Measurements from ENCODE around the gene SUSD1.

The SUSD1 gene

GRCh38 chr9:112042769-112043168, 132.3 kb downstream of the SUSD1 start:
- Histone ChIP-seq H3K36me3 (ENCODE audit: low read length) (no peaks in the 10 kb centered on the region), H3K4me3 (ENCODE audit: insufficient read depth, low read length, poor library complexity, severe bottlenecking) (no peak overlapping the region), H3K27ac (ENCODE audit: low read depth, low read length) (no peak overlapping the region), H4K20me1 (ENCODE audit: low read depth, low read length) (no peaks in the 10 kb centered on the region), H3K9me2 (replicated peaks; ENCODE audit: insufficient read depth, low read length) (no peaks in the 10 kb centered on the region), H2AFZ (ENCODE audit: low read depth, low read length, severe bottlenecking) (no peak overlapping the region), H3K27me3 (ENCODE audit: low read length) (no peaks in the 10 kb centered on the region), H3K79me2 (ENCODE audit: insufficient read depth, low read length) (no peaks in the 10 kb centered on the region), H3K9ac (ENCODE audit: low read length) (no peak overlapping the region), H3K4me2 (ENCODE audit: low read depth, low read length, poor library complexity, severe bottlenecking) (no peak overlapping the region), H3F3A (ENCODE audit: insufficient read depth) (peaks cover 8% of the 10 kb centered on the region), H3K9me3 (ENCODE audit: insufficient read depth, low read length) (no peaks in the 10 kb centered on the region)
- TF ChIP-seq CTCF (IDR thresholded peaks at IDR 0.05; ENCODE audit: insufficient read depth, low read length, poor library complexity, severe bottlenecking) (no peak), EZH2phosphoT487 (conservative IDR thresholded peaks at IDR 0.05; ENCODE audit: low read length) (no peak)

GRCh38 chr9:112042244-112042638, 132.9 kb downstream of the SUSD1 start:
- H3K9me2 ChIP-seq (replicated peaks; ENCODE audit: insufficient read depth, low read length), result no peaks in the 10 kb centered on the region
- H3K4me3 ChIP-seq (ENCODE audit: insufficient read depth, low read length, poor library complexity, severe bottlenecking), result no peak overlapping the region
- H2AFZ ChIP-seq (ENCODE audit: low read depth, low read length, severe bottlenecking), result no peak overlapping the region
- no peaks in the 10 kb centered on the region for H3K27me3 ChIP-seq (ENCODE audit: low read length)
- peaks cover 14% of the 10 kb centered on the region for H3F3A ChIP-seq (ENCODE audit: insufficient read depth)
- TF ChIP-seq CTCF (IDR thresholded peaks at IDR 0.05; ENCODE audit: insufficient read depth, low read length, poor library complexity, severe bottlenecking) (no peak), EZH2phosphoT487 (conservative IDR thresholded peaks at IDR 0.05; ENCODE audit: low read length) (no peak)
- no peak overlapping the region for H3K27ac ChIP-seq (ENCODE audit: low read depth, low read length)
- H3K4me2 ChIP-seq (ENCODE audit: low read depth, low read length, poor library complexity, severe bottlenecking), result no peak overlapping the region
- H3K9ac ChIP-seq (ENCODE audit: low read length), result no peak overlapping the region
- no peaks in the 10 kb centered on the region for H3K36me3 ChIP-seq (ENCODE audit: low read length)
- no peaks in the 10 kb centered on the region for H3K79me2 ChIP-seq (ENCODE audit: insufficient read depth, low read length)
- no peaks in the 10 kb centered on the region for H4K20me1 ChIP-seq (ENCODE audit: low read depth, low read length)
- H3K9me3 ChIP-seq (ENCODE audit: insufficient read depth, low read length), result no peaks in the 10 kb centered on the region

GRCh38 chr9:112041536-112042243, 133.4 kb downstream of the SUSD1 start:
- Histone ChIP-seq H3K9ac (ENCODE audit: low read length) (no peak overlapping the region), H3F3A (ENCODE audit: insufficient read depth) (peaks cover 19% of the 10 kb centered on the region), H3K79me2 (ENCODE audit: insufficient read depth, low read length) (no peaks in the 10 kb centered on the region), H3K4me2 (ENCODE audit: low read depth, low read length, poor library complexity, severe bottlenecking) (no peak overlapping the region), H4K20me1 (ENCODE audit: low read depth, low read length) (no peaks in the 10 kb centered on the region), H3K27ac (ENCODE audit: low read depth, low read length) (no peak overlapping the region), H2AFZ (ENCODE audit: low read depth, low read length, severe bottlenecking) (no peak overlapping the region), H3K9me2 (replicated peaks; ENCODE audit: insufficient read depth, low read length) (no peaks in the 10 kb centered on the region), H3K4me3 (ENCODE audit: insufficient read depth, low read length, poor library complexity, severe bottlenecking) (no peak overlapping the region), H3K27me3 (ENCODE audit: low read length) (no peaks in the 10 kb centered on the region), H3K9me3 (ENCODE audit: insufficient read depth, low read length) (no peaks in the 10 kb centered on the region), H3K36me3 (ENCODE audit: low read length) (no peaks in the 10 kb centered on the region)
- no peak for TF ChIP-seq CTCF (IDR thresholded peaks at IDR 0.05; ENCODE audit: insufficient read depth, low read length, poor library complexity, severe bottlenecking)

All from SU-DHL-6 (cell line).